T-helper 1 cell treated with Interleukin-12 subunit alpha and Interleukin-12 subunit beta and Interleukin-4 antibody, amounts not matched to agents 30 ng/mL and 1 ng/mL, for 36 hours (primary cell): ENCODE data around the gene TARBP2. TPM values are rescaled to one million over a fixed set of nuclear protein-coding genes. Genes with fewer than 3 reads are reported as not detected.
"Not testable (repeated sequence)": the region's sequence is repeated elsewhere in the genome, so short reads cannot be mapped to it uniquely, and the experiment has no call there.

Source experiments
- intact Hi-C: fragments of 100-400 bp; cut with micrococcal nuclease; formaldehyde crosslinking; loops from one replicate; pipeline ENCODE4 v1.15.1; 2024
- total RNA-seq: library from RNA; stranded (reverse); gene quantifications from 2 replicates; pipeline ENCODE4 v1.2.3, GENCODE V29; 2022

The TARBP2 gene
- total RNA-seq, 1 donor from 2014 or later, result 41.0 TPM

GRCh38 chr12:53474077-53474476, 27.0 kb upstream of the TARBP2 start:
- intact Hi-C loops, result no loop called here

- intact Hi-C loops, result no loop called here
Measured at GRCh38 chr12:53474819-53475218, 26.3 kb upstream of the TARBP2 start.

- intact Hi-C loops, result loop anchor here (1.0 to 2.0 kb wide), 2 partner anchors 14 to 32 kb away; no protein-coding TSS in a partner anchor
Measured at GRCh38 chr12:53476769-53477209, 24.3 kb upstream of the TARBP2 start.

GRCh38 chr12:53478865-53479264, 22.2 kb upstream of the TARBP2 start:
- intact Hi-C loops, result no loop called here

- intact Hi-C loops, result no loop called here
Measured at GRCh38 chr12:53479331-53479730, 21.8 kb upstream of the TARBP2 start.

GRCh38 chr12:53480491-53481442, 20.3 kb upstream of the TARBP2 start:
- intact Hi-C loops, result no loop called here

GRCh38 chr12:53481458-53481857, 19.6 kb upstream of the TARBP2 start:
- intact Hi-C loops, result not testable (repeated sequence)

GRCh38 chr12:53481939-53482586, 19.0 kb upstream of the TARBP2 start:
- intact Hi-C loops, result no loop called here

GRCh38 chr12:53482626-53483168, 18.4 kb upstream of the TARBP2 start:
- intact Hi-C loops, result no loop called here

- intact Hi-C loops, result no loop called here
Measured at GRCh38 chr12:53483225-53483978, 17.7 kb upstream of the TARBP2 start.

GRCh38 chr12:53483979-53484377, 17.1 kb upstream of the TARBP2 start:
- intact Hi-C loops, result loop anchor here (1.0 kb wide), 1 partner anchor 24 kb away; no protein-coding TSS in a partner anchor

GRCh38 chr12:53484686-53485575, 16.2 kb upstream of the TARBP2 start:
- intact Hi-C loops, result loop anchor here (1.0 kb wide), 1 partner anchor 23 kb away; no protein-coding TSS in a partner anchor

GRCh38 chr12:53485955-53486735, 14.9 kb upstream of the TARBP2 start:
- intact Hi-C loops, result no loop called here

GRCh38 chr12:53486736-53487487, 14.2 kb upstream of the TARBP2 start:
- intact Hi-C loops, result no loop called here

GRCh38 chr12:53489242-53489864, 11.7 kb upstream of the TARBP2 start:
- intact Hi-C loops, result no loop called here

- intact Hi-C loops, result loop anchor here (2.0 kb wide), 3 partner anchors 71 to 235 kb away; partner anchors contain the start of genes ATF7 and CALCOCO1
Measured at GRCh38 chr12:53492188-53492587, 8.9 kb upstream of the TARBP2 start.

GRCh38 chr12:53492830-53493609, 8.1 kb upstream of the TARBP2 start:
- intact Hi-C loops, result loop anchor here (1.0 to 2.0 kb wide), 7 partner anchors 8 to 234 kb away; partner anchors contain the start of genes ATF7, CALCOCO1, PFDN5 and PRR13
